Stimulated activated naive CD8-positive, alpha-beta T cell treated with anti-CD3 and anti-CD28 coated beads, Interleukin-15, Interleukin-2, amounts not matched to agents 100 ng/mL and 50 ng/mL, for 24 hours (primary cell): ENCODE measurements around the gene SHROOM2.
"Not testable (repeated sequence)": the region's sequence is repeated elsewhere in the genome, so short reads cannot be mapped to it uniquely, and the experiment has no call there.

Experiments
- H3K27ac Mint-ChIP-seq: one replicate; pipeline ENCODE4 v1.8.0; 2021; ENCODE audit warnings: mild to moderate bottlenecking, mixed read lengths
- H3K27me3 Mint-ChIP-seq: one replicate; pipeline ENCODE4 v1.8.0; 2021; ENCODE audit warnings: mixed read lengths
- H3K36me3 Mint-ChIP-seq: one replicate; pipeline ENCODE4 v1.8.0; 2021; ENCODE audit warnings: low read depth, mixed read lengths
- H3K4me1 Mint-ChIP-seq: one replicate; pipeline ENCODE4 v1.8.0; 2021; ENCODE audit warnings: low read depth, mixed read lengths
- H3K4me3 Mint-ChIP-seq: one replicate; pipeline ENCODE4 v1.8.0; 2021; ENCODE audit warnings: mild to moderate bottlenecking, mixed read lengths
- H3K9me3 Mint-ChIP-seq: one replicate; pipeline ENCODE4 v1.8.0; 2021; ENCODE audit warnings: mixed read lengths

The SHROOM2 gene

GRCh38 chrX:9768321-9768839 is 17.8 kb upstream of the SHROOM2 start:
- H3K27me3 Mint-ChIP-seq = not testable (repeated sequence)

GRCh38 chrX:9770319-9770718 is 15.9 kb upstream of the SHROOM2 start:
- Mint-ChIP-seq H3K36me3 (no peaks in the 10 kb centered on the region), H3K9me3 (no peaks in the 10 kb centered on the region), H3K27ac (no peak overlapping the region), H3K27me3 (peaks cover 11% of the 10 kb centered on the region), H3K4me1 (no peaks in the 10 kb centered on the region), H3K4me3 (no peak overlapping the region)

More at GRCh38 chrX:9768321-9768839, 17.8 kb upstream of the SHROOM2 start:
- H3K9me3 Mint-ChIP-seq, H3K27ac Mint-ChIP-seq, H3K36me3 Mint-ChIP-seq, H3K4me3 Mint-ChIP-seq, H3K4me1 Mint-ChIP-seq: not testable (repeated sequence)

GRCh38 chrX:9772943-9773342 is 13.3 kb upstream of the SHROOM2 start:
- Mint-ChIP-seq H3K9me3 (no peaks in the 10 kb centered on the region), H3K4me1 (no peaks in the 10 kb centered on the region), H3K4me3 (no peak overlapping the region), H3K27ac (no peak overlapping the region), H3K27me3 (peaks cover 6% of the 10 kb centered on the region), H3K36me3 (no peaks in the 10 kb centered on the region)

GRCh38 chrX:9775930-9776329 is 10.3 kb upstream of the SHROOM2 start:
- H3K27me3 Mint-ChIP-seq = peaks cover 13% of the 10 kb centered on the region
- H3K4me1 Mint-ChIP-seq = no peaks in the 10 kb centered on the region

GRCh38 chrX:9781941-9782340 is 4.3 kb upstream of the SHROOM2 start:
- Mint-ChIP-seq H3K27ac (no peak overlapping the region), H3K9me3 (no peaks in the 10 kb centered on the region), H3K27me3 (peaks cover 31% of the 10 kb centered on the region)

More at GRCh38 chrX:9775930-9776329, 10.3 kb upstream of the SHROOM2 start:
- no peak overlapping the region for H3K4me3 Mint-ChIP-seq
- H3K9me3 Mint-ChIP-seq = no peaks in the 10 kb centered on the region
- H3K27ac Mint-ChIP-seq = no peak overlapping the region
- H3K36me3 Mint-ChIP-seq = no peaks in the 10 kb centered on the region

GRCh38 chrX:9784332-9784731 is 1.9 kb upstream of the SHROOM2 start:
- H3K36me3 Mint-ChIP-seq = no peaks in the 10 kb centered on the region
- H3K27me3 Mint-ChIP-seq = peaks cover 47% of the 10 kb centered on the region
- H3K4me3 Mint-ChIP-seq = no peak overlapping the region
- no peak overlapping the region for H3K27ac Mint-ChIP-seq
- no peaks in the 10 kb centered on the region for H3K9me3 Mint-ChIP-seq
- H3K4me1 Mint-ChIP-seq = no peaks in the 10 kb centered on the region

More at GRCh38 chrX:9781941-9782340, 4.3 kb upstream of the SHROOM2 start:
- H3K4me3 Mint-ChIP-seq = no peak overlapping the region
- no peaks in the 10 kb centered on the region for H3K36me3 Mint-ChIP-seq
- no peaks in the 10 kb centered on the region for H3K4me1 Mint-ChIP-seq

GRCh38 chrX:9785254-9785943 is 830 bp upstream of the SHROOM2 start:
- no peaks in the 10 kb centered on the region for H3K36me3 Mint-ChIP-seq
- H3K27me3 Mint-ChIP-seq = peaks cover 47% of the 10 kb centered on the region
- H3K4me1 Mint-ChIP-seq = no peaks in the 10 kb centered on the region
- peak overlapping the region; percentile 26 for H3K4me3 Mint-ChIP-seq
- no peak overlapping the region for H3K27ac Mint-ChIP-seq
- H3K9me3 Mint-ChIP-seq = no peaks in the 10 kb centered on the region

- H3K4me3 Mint-ChIP-seq = peak overlapping the region; percentile 45
- H3K27me3 Mint-ChIP-seq = peaks cover 47% of the 10 kb centered on the region
- no peaks in the 10 kb centered on the region for H3K9me3 Mint-ChIP-seq
- H3K36me3 Mint-ChIP-seq = no peaks in the 10 kb centered on the region
- no peaks in the 10 kb centered on the region for H3K4me1 Mint-ChIP-seq
- no peak overlapping the region for H3K27ac Mint-ChIP-seq
These were observed 788 bp downstream of the SHROOM2 start for GRCh38 chrX:9786798-9787635.

- Mint-ChIP-seq H3K9me3 (no peaks in the 10 kb centered on the region), H3K36me3 (no peaks in the 10 kb centered on the region), H3K4me3 (no peak overlapping the region), H3K4me1 (no peaks in the 10 kb centered on the region), H3K27me3 (peaks cover 38% of the 10 kb centered on the region), H3K27ac (no peak overlapping the region)
These were observed 2.7 kb downstream of the SHROOM2 start for GRCh38 chrX:9788911-9789310.

DNA sequence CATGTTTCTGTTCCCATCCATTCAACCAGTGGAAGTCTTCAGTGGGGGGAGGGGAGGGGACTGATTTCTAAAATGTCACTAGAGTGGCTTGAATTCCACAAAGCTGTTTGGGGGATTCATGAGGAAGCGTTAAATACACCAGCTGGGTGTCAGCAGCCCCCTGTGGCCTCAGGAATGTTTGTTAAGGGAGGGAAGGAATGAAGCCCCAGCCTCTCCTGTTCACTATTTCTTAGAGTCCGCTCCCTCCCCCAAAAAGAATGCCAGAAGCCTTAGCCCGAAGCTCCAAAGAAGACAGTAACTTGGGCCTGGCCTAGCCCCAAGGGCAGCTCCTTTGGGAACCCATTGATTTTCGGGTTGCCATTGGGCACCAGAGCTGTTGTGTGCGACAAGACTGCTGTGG is 3.3 kb downstream of the SHROOM2 start:
- Mint-ChIP-seq H3K9me3 (no peaks in the 10 kb centered on the region), H3K4me3 (no peak overlapping the region), H3K4me1 (no peaks in the 10 kb centered on the region), H3K27me3 (peaks cover 33% of the 10 kb centered on the region), H3K36me3 (no peaks in the 10 kb centered on the region), H3K27ac (no peak overlapping the region)

- no peak overlapping the region for H3K27ac Mint-ChIP-seq
These were observed 4.6 kb downstream of the SHROOM2 start for GRCh38 chrX:9790866-9791265.

GRCh38 chrX:9794495-9794894 is 8.3 kb downstream of the SHROOM2 start:
- peaks cover under 1% of the 10 kb centered on the region for H3K9me3 Mint-ChIP-seq
- H3K27ac Mint-ChIP-seq = no peak overlapping the region
- no peaks in the 10 kb centered on the region for H3K4me1 Mint-ChIP-seq
- no peak overlapping the region for H3K4me3 Mint-ChIP-seq
- H3K27me3 Mint-ChIP-seq = peaks cover 10% of the 10 kb centered on the region
- no peaks in the 10 kb centered on the region for H3K36me3 Mint-ChIP-seq

More at GRCh38 chrX:9790866-9791265, 4.6 kb downstream of the SHROOM2 start:
- Mint-ChIP-seq H3K36me3 (no peaks in the 10 kb centered on the region), H3K27me3 (peaks cover 32% of the 10 kb centered on the region), H3K4me1 (no peaks in the 10 kb centered on the region), H3K9me3 (no peaks in the 10 kb centered on the region), H3K4me3 (no peak overlapping the region)

GRCh38 chrX:9797384-9798360 is 11.4 kb downstream of the SHROOM2 start:
- H3K36me3 Mint-ChIP-seq = no peaks in the 10 kb centered on the region
- H3K27me3 Mint-ChIP-seq = peaks cover 15% of the 10 kb centered on the region
- no peak overlapping the region for H3K27ac Mint-ChIP-seq
- no peaks in the 10 kb centered on the region for H3K4me1 Mint-ChIP-seq
- no peak overlapping the region for H3K4me3 Mint-ChIP-seq
- H3K9me3 Mint-ChIP-seq = peaks cover 6% of the 10 kb centered on the region

GRCh38 chrX:9802737-9803136 is 16.5 kb downstream of the SHROOM2 start:
- Mint-ChIP-seq H3K4me1 (no peaks in the 10 kb centered on the region), H3K27me3 (peaks cover 9% of the 10 kb centered on the region), H3K4me3 (no peak overlapping the region), H3K36me3 (no peaks in the 10 kb centered on the region), H3K9me3 (peaks cover 6% of the 10 kb centered on the region), H3K27ac (no peak overlapping the region)
